Right renal cortex interstitium (tissue), 3 donors: ENCODE data around the gene SPAG7. TPM values are rescaled to one million over a fixed set of nuclear protein-coding genes. Genes with fewer than 3 reads are reported as not detected.
A peak's percentile ranks its signal among the peaks of the same experiment; 100 is the strongest.

ENCODE experiments used
- DNase-seq, 3 donors: peaks; one replicate each; pipeline ENCODE4 v3.0.0-alpha.2; 2013; ENCODE audit warnings: low read depth in 3 of 3, low spot score in 2 of 3
- polyA plus RNA-seq, 3 donors: library from polyadenylated mRNA; unstranded; fragments of 120-200 nt; gene quantifications; one replicate each; pipeline ENCODE4 v1.2.1, GENCODE V29; 2013; ENCODE audit not compliant: insufficient read length in 3 of 3

Gene SPAG7
- polyA plus RNA-seq, 3 donors = 103 to 107 (median 104) TPM

DNA sequence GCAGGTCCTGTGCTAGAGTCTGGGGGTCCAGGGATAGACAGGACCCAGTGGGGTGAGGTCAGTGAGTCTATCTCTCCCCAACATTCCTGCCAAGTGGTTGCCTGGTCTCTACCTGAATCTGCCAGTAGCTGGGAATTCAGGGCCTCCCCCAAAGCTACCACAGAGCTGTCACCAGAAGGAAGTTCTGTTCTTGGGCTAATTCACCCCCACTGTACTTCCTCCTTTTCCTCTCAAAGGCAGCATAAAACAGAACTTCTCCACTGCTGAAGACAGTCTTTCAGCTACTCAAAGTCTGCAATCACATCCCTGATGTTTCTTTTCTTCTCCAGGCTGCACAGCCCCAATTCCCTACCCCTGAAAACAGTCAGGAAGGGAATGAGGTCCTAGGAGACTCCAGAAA lies 11.1 kb upstream of the SPAG7 start:
- no peak for DNase-seq

DNA sequence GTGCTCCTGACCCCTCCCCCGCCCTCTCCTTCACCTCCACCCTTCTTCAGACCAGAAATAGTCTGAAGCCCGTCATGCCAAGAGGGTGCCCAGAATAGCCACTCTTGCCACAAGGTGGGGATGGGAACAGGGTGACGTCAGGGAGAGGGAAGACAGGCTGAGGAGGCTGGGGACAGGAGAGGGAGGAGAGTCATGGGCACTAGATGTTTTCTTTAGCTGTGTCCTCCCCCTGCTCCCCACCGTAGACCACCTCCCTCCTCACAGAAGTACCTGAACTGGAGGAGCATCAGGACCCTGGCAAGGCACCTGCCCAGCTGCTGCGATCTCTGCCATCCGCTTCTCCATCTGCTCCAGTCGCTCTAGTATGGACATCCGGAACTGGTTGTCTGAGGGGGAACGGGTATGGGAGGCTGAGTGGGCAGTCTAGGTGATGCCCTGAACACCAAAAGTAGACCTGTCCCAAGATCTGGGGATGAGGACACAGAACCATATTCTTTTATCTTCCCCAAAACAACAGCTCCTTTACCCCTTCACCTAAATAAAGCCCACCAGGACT lies 6.6 kb upstream of the SPAG7 start:
- DNase-seq = no peak

DNA sequence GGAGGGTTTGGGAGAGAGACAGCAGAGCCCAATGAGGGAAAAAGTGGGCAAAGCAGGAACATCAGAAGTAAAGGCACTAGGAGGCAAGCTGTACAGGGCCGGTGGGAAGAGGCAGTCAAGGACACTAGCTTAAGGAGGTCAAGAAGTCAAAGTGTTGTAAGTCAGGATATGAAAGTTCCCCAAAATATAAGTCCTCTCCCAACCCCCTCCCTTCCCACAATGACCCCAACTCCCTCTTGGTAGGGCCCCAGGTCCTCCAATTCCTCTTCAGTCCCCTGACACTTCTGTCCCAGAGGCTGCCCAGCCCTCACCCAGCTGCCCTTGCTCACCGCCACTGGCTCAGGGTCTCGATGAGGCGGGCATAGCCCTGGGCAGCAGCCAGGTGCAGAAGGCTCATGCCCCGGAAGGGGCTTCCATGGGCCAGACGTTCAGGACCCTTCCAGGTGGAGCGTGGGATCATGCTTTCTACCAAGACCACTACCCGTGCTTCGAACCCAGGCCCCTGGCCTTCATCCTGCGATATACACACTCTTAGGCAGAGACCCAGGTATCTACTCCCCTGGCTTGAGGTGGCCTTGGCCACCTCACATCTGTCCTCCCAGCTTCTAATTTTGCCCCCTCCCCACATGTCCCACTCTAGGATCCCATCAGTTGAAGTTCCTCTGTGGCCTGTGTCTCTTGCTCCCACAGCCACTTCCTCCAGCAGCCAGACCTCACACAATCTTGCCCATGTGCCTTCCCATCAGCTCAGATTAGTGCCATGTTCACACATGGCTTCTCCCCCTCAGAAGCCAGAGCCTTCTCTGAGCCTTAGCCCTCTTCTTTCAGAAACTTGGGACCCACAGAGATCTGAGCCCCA lies 5.9 kb upstream of the SPAG7 start:
- no peak for DNase-seq

DNA sequence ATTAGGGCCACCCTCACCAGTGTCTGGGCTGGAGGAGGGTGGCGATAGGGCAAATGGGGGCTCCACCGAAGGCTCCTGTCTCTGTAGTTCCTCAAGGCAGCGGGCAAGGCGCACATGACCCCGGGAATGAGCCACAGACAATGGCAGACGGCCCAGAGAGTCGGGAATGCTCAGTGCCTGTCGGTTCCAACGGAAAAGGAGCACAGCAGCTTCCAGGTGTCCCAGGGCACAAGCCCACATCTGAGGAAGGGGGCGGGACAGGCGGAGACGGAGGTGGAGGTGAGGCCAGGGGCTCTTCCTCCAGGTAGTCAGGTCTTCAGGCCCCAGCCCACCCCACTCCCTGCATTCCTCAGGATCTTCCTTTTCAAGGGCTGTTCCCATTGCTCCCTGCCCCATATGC lies 5.1 kb upstream of the SPAG7 start:
- no peak for DNase-seq

DNA sequence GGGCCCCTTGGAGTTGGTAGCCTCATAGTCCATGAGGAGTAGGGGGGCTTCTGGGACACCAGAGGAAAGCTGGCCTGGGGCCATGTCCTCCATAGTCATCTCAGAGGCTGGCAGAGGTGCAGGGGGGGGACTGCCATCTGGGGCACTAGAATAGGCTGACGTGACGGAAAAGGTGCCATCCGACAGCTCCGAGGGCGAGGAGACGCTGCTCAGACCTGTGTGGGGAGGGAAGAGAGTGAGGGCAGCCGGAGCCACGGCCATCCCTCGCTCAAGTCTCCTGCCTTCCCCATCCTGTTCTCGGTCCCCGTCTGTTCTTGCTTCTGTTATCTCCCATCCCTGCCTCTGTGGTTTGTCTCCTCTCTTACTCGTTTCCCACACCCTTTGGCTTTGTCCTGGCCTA lies 4.7 kb upstream of the SPAG7 start:
- DNase-seq = no peak

DNA sequence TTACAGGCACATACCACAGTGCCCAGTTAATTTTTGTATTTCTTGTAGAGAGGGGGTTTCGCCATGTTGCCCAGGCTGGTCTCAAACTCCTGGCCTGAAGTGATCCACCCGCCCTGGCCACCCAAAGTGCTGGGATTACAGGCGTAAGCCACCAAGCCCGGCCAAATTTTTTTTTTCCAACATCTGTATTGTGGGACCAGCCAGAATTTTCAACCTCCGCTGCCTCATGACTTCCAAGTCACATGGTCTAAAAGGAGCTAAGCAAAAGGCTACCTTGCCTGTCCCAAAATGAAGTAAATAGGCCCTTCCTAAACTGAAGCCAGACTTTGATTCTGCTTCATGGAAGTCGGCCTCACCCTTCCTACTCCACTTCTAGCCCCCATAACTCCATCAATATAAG lies 4.2 kb upstream of the SPAG7 start:
- DNase-seq = no peak

DNA sequence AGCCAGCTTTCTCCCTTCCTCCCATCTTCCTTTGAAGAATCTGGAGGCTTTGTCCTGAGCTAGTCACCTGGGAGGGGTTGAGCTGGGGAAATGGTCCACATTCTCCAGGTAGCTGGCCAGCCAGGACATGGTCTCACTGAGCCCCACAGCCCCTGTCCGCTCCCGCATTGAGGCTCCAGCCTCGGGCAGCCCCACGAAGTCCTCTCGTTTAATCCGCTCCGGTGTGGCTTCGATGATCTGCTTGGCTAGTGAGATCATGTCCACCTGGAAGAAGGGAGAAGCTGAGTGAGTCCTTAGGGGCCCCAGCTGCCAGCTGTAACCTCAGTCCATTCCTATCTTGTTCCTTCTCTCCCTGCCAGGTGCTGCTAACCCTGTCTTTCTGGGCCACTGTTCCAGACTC lies 2.7 kb upstream of the SPAG7 start:
- DNase-seq = no peak

DNA sequence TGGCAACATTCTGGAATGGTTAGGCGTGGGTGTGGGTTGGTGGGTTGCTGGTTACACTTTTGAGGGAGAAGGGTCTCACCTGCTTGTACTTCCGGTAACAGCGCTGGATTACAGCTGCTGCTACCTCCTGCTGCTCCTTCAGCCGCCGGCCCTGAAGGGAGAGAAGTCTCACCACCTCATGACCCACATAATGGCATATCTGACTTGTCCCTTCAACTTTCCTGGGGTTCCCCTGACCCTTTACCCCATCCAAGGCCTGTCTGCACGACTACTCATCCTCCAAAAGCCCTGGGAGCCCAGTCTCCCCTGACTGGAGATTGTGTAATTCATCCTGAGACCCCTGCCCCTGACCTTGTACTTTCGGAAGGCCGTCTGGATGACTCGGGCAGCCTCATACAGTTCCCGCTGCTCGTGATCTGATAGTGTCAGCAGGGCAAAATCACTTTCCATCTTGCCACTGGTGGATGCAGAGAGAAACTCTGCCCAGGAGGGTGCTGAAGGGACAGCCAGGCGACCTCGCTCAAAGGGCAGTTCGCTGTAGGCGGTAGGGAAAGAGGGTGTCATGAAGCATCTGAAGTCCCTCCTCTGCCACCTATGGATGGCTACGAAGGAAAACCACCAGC lies 2.0 kb upstream of the SPAG7 start:
- DNase-seq = no peak

DNA sequence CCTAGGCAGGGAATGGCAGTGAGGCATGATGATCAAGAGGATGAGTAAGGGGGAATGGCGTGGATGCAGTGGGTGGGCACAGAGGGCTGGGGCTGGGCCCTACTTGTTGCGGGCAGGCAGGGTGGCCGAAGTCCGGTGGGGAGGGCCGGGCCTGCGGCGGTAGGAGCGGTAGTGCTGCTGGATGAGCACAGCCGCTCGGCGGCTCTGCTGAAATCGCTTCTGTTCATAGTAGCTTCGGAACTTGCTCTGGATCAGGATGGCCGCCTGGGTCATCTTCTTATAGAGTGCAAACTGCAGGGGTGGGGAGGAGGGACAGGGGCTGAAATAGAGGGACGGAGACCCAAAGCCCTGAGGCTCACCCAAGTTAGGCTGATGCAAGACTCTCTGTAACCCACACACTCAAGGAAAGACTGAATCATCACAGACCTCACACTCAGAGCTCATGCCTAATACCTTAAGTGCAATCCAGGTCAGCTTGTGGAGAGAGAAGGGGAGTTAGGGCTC lies 1.5 kb upstream of the SPAG7 start:
- DNase-seq = no peak

DNA sequence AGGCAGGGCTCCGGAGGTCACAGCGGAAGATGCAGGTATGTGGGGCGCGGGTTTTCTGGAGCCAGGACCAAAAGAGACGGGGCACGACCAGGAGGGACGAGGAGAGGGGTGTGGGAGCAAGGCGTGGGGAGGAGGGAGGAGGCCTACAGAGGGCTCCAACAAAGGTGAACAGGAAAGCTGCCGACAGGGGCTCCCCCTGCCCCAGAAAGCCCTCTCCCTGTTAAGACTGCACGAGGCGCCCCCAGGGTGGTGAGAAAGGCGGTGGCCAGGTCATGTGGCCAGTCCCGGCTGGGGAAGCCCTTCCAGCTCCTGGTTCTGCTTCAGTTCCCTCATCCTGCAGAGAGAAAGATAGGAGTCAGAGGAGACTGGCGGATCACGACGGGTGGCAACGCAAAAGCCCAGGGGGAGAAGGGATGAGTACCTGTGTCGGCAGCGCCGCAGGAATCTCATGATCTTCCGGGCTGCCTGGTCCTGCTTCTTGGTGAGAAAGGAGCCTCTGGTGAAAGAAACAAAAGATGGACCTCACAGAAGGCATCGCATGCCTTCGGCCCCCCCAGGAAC lies 949 bp upstream of the SPAG7 start:
- DNase-seq = no peak

DNA sequence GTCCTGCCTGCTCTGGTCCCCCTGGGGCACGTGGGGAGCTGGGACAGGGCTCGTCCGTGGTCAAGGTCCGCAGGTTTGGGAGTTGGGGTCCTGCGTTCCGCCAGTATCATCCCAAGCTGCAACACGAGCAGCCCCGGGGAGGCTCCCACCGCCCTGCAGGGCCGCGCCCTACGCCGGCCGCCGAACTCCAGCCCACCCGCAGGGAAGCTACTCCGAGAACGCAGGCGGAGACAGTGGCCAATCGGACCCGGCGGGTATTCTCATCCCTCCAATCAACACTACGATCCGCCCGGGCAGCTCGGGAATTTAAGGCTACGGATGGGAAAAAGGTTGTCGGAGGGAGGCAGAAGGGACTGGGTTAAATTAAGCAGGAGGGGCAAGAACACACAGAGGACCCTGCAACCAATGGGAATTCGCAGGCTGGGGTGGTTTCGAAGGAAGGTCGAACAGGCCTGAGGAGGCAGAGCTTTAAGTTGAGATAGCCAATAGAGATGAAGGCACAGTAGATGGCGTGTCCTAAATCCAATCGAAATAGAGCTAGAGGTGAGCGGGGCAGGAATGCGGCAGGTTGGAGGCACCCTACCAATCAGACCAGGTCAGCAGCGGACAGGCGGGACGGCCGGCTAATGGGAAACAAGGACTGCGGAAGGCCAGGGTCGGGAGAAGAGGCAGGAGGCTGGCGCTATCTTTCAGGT lies 626 bp downstream of the SPAG7 start:
- DNase-seq = peak; percentile 98 to 99 (median 98)

DNA sequence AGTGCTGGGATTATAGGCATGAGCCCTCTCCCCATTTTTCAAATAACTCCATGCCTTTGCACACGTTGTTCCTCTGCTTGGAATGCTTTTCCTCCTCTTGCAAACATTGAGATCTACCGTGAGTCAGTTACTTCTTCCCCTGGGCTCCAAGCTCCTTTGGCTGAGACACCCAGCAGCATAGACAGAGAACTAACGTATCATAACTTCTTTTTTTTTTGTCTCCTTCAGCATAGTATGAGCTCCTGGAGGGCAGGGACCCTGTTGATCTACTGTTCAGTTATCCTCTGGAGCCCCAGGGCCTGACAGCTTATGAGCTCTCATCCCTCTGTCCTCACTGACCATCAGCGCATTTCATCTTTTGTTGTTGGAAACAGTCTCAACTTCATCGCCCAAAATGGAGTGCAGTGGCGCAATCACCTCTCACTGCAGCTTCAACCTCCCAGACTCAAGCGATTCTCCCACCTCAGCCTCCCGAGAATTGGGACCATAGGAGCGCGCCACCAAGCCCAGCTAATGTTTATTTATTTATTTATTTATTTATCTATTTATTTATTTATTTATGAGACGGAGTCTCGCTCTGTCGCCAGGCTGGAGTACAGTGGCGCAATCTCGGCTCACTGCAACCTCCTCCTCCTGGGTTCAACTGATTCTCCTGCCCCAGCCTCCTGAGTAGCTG lies 2.2 kb downstream of the SPAG7 start:
- no peak for DNase-seq

DNA sequence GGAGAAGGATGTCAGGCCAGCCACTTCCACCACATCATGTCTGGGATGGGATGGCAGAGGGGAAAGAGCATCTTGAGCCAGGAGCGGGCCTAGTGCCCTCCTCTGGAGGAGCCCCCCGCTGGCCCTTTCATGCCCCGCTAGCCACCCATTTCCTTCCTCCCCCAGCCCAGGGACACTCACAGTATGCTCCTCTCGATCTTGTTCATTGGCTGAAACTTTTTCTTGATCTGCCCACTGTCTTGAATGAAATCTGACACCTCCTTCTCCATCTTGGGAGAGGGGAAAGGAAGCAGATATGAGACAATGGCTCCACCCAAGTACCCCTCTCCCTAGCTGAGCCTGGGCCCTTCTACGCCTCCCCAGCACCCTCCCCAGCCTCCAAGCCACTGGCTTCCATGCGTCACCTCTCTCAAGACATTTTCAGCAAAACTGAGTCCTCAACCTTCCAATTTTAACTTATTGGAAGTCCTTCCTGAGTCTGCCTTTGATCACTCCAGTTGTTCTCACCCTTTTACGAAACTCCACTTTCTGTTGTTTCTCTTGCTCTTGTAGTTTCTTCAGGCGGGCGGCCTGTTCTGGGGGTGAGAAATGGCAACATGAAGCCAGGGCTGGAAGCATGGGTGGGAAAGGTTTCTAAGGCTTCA lies 7.2 kb downstream of the SPAG7 start:
- DNase-seq = no peak

DNA sequence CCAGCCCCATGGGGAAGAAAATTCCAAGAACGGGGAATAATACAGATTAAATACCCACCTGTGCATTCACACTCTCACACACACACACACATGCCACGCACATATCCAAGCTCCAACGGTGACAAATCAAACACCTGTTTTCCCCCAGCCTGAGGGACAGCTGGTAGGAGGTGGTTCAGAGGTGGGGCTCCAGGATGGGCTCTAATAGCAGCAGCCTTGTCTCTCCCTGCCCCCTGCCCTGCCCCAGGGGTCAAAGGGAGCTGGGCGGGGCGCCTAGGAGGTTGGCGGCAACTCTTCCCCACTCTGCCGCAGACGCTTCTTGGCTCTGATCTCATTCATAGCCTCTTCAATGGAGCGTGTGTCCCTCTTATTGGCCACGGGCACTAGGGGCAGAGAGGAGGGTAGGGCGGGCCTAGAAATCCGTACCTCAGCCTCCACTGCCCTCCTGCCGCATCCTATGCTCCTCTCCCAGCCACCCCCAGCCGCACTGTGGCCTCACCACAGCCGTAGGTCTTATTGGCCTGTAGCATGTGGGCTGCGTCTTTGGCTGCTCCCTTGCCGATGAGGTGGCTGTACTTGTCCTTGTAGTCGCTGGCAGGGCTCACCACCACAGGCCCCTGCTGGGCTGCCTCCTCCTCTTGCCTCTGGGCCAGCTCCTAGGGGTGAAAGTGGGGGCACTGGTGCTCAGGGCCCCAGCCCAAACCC lies 8.2 kb downstream of the SPAG7 start:
- no peak for DNase-seq

DNA sequence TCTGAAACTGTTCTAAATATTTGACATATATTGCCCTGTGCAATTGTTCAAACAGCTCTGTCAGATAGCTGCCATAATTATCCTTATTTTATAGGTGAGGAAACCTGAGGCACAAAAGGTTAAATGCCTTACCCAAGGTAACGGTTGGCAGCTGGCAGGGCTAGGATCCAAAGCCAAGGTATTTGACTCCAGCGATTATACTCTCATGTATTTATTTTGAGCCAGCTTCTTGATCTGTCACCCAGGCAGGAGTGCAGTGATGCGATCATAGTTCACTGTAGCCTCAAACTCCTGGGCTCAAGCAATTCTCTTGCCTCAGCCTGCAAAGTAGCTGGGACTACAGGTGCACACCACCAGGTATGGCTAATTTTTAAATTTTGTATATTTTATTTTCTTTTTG lies 9.5 kb downstream of the SPAG7 start:
- DNase-seq = no peak

DNA sequence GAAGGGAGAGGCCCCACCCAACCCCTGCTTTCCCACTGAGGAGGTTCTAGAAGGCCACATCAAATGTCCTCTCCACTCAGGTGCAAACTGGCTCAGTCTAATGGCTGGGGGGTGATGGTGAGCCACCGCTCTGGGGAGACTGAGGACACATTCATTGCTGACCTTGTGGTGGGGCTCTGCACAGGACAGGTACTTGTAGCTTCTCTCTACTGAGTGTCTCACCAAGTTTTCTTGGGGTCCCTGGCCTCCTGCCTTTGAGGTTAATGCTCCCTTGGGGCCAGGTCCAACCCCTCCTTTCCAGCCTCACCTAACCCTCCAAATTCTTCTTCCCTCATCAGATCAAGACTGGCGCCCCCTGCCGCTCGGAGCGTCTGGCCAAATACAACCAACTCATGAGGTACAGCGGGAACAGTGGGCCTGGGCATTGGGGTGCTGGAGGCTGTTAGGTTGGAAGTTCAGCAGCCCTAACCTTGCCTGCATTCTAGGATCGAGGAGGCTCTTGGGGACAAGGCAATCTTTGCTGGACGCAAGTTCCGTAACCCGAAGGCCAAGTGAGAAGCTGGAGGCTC lies 11.0 kb downstream of the SPAG7 start:
- DNase-seq = no peak

DNA sequence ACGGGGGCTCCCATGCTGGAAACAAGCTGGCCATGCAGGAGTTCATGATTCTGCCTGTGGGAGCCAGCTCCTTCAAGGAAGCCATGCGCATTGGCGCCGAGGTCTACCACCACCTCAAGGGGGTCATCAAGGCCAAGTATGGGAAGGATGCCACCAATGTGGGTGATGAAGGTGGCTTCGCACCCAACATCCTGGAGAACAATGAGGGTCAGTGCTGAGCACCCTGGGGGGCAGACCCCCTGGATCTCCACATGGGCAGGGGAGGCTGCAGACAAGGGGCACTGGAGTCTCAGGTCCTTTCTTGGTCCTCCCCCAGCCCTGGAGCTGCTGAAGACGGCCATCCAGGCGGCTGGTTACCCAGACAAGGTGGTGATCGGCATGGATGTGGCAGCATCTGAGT lies 12.5 kb downstream of the SPAG7 start:
- no peak for DNase-seq

DNA sequence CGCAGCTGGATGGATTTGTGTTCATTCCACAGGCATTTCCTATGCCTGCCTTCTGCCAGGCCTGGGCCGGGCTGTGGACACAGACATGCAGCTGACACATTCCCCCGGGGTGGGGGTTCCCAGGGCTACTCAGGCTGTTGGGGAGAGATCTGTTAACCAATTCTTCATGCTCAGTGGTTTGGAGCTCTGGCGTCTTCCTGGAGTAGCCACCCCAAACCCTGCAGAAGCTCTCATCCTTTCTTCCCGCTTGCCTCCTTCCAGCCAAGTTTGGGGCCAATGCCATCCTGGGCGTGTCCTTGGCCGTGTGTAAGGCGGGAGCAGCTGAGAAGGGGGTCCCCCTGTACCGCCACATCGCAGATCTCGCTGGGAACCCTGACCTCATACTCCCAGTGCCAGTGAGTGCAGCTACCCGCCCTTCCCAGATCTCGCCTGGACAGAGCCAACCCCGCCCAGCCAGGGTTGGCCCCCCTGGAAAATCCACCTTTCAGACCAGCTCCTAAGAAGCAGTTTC lies 14.1 kb downstream of the SPAG7 start:
- DNase-seq = no peak

DNA sequence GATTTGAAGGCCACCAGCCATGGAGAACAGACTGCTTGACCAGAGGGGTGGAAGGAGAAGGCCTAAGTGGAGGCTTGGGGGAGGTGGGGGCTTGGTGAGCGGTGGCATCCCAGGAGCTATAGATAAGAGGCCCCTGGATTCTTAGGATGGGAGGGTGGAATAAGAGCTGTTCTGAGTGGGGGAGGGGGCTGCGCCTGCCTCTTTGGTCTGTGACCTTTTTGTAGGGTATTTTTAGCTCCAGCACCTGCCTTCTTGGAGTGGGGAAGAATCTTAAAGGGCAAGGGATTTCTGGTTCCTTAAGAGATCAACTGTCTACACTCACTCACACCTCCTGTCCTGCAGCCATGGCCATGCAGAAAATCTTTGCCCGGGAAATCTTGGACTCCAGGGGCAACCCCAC lies 16.1 kb downstream of the SPAG7 start:
- no peak for DNase-seq
